Activated T-cell treated with anti-CD3 and anti-CD28 coated beads for 24 hours (primary cell): Measurements from ENCODE around the gene NCKAP1.
"Not testable (repeated sequence)": the region's sequence is repeated elsewhere in the genome, so short reads cannot be mapped to it uniquely, and the experiment has no call there.

ENCODE experiments used
- DNase-seq: peaks from one replicate; pipeline ENCODE4 v3.0.0-alpha.2; 2020; ENCODE audit warnings: low read depth

Gene NCKAP1, protein sequence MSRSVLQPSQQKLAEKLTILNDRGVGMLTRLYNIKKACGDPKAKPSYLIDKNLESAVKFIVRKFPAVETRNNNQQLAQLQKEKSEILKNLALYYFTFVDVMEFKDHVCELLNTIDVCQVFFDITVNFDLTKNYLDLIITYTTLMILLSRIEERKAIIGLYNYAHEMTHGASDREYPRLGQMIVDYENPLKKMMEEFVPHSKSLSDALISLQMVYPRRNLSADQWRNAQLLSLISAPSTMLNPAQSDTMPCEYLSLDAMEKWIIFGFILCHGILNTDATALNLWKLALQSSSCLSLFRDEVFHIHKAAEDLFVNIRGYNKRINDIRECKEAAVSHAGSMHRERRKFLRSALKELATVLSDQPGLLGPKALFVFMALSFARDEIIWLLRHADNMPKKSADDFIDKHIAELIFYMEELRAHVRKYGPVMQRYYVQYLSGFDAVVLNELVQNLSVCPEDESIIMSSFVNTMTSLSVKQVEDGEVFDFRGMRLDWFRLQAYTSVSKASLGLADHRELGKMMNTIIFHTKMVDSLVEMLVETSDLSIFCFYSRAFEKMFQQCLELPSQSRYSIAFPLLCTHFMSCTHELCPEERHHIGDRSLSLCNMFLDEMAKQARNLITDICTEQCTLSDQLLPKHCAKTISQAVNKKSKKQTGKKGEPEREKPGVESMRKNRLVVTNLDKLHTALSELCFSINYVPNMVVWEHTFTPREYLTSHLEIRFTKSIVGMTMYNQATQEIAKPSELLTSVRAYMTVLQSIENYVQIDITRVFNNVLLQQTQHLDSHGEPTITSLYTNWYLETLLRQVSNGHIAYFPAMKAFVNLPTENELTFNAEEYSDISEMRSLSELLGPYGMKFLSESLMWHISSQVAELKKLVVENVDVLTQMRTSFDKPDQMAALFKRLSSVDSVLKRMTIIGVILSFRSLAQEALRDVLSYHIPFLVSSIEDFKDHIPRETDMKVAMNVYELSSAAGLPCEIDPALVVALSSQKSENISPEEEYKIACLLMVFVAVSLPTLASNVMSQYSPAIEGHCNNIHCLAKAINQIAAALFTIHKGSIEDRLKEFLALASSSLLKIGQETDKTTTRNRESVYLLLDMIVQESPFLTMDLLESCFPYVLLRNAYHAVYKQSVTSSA

DNA sequence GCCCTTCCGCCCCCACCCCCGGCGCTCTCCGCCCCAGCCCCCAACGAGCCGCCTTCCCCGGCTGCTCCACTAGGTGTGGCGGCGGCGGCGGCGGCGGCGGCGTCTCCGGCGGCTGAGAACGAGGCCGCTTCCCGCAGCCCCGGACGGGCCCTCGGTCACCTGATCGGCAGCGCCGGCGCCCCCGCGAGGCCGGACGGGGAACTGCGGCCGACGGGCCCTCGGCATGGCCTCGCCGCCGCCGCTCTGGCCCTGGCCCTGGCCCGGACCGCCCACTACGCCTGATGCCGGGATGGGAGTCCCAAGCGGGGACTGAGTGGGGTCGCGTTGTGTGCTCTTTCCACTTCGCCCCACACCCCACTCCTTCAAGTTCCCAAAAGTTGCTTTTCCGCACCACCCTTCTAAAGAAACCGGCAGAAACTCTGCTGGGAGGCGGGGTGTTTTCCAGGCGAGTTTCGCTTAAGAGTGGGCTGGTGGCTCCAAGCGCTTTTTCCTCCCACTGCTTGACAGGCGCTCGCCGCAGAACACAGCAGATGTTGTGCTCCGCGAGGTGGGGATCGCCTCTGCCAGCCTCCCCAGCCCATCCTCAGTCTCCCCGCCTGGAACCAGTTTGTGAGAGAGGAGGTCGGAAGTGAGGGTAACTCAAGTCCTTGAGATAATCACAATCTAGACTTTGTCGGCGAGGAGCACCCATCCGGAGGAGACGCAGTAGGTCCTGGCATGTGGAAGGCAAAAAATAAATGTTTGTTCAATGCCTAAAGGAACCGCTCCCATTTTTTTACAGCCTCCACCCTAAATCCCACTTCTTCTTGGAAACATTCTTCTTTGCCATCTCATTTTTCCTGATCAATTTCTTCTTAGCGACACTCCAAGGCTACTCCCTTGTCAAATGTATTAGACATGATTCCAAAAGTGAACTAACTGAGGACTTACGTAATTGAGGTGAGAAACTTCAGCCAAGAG lies at the start of gene NCKAP1:
NCKAP1 (minus strand) TSS at position 117 of the 960 bp plus-strand sequence. CDS start 358 bp downstream, outside the sequence.
- peak; percentile 77 for DNase-seq

DNA sequence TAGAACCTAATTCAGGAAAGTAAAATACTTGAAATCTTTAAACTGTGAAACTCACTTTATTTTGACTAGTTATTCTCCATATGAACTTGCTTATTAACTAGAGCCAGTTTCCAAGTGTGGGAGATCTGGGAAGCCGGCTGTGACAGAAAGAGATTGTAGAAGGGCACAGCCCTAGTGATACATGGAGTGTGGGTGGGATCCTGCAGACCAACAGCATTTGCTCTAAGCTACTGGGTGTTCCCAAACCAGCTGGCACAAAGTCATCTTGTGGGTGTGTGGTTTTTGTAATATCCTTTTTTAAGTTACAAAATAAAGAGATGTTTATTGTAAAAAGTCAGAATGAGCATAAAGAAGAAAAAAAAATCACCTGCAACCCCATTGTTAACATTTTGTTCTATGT lies 43.7 kb upstream of the NCKAP1 start:
- no peak for DNase-seq

DNA sequence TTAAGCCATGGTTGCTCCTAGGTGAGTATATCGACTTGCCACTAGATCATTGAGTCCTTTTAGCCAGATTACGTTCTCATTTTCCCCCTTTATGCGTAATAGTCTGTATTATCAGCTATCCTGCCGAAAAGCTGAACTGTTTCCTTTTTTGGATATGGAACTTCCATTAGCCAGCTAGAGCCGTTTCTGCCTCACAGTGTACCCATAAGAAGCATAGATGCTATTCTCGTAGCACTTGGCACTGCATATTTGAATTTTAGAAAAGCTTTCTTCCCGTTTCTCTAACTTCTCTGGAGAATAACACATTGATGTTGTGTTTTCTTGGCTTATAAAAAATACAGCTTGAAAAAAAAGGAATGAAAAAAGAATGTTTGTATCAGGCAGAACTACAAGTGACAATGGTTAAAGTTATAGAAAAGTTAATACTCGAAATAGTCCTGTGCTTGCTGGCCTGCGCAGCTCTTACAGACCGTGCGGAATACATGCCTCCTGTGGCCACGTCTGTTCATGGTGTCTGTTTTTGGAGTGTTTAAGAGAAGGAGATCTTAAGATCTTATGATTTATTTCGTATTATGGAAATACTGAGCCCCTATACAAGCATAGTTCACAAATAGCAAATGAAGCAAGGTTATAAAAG lies 41.0 kb upstream of the NCKAP1 start:
- DNase-seq = no peak

DNA sequence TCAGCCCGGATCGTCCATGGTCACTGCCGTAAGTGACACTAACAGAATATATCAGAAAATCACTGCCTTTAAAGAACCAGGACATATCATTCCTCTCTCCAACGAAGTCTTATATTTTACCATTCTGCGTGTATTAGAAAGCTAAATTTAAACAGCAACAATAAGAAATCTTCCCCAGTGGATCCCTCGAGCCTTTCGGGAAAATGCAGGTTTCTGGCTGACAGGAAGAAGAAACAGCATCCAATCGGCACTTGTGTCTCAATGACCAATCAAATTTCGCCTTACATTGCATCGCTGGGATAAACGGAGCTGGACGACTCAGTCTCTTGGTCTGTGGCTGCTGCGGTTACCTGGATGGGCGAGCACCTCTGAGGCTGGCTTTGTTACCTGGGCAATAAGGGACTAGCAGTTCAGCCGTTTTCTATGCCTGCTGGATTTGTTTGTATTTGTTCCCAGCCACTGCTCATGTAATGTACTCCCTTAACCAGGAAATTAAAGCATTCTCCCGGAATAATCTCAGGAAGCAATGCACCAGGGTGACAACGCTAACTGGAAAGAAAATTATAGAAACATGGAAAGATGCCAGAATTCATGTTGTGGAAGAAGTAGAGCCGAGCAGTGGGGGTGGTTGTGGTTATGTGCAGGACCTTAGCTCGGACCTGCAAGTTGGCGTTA lies 40.3 kb upstream of the NCKAP1 start, which contains the start of gene DUSP19:
DUSP19 (plus strand) TSS at position 284 of the 675 bp plus-strand sequence; CDS start at position 471, 187 bp downstream.
- DNase-seq = peak; percentile 83

DNA sequence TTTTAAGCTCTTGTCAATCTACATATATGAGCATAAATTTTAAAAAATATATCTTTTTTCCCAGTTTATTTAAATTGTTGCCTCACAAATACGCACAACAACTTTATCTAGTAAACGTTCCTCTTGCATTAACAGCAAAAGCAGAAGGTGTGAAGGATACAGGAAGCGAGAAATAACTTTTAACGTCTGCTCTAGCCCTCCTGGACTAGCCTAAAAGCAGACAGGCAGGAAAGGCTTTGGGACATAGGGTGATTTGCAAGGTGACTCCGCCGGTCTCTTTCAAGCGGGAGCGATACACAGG lies 39.9 kb upstream of the NCKAP1 start:
- no peak for DNase-seq

DNA sequence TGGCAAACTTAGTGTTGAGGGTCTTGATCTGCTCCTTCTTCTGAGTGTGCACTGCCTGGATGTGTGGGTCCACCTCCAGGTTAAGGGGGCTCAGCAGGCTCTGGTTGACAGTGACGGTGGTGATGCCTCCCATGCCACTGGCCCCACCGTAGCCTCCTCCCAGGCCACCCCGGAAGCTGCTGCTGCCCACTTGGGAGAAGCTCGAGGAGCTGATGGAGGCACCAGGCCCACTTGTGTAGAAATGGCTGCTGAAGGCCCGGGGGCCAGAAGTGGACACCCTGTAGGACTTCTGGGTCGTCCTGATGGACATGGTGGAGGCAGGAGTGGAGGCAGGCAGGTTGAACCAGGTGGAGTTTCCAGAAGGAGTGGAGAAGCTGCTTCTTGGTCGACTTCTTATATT lies 33.9 kb upstream of the NCKAP1 start:
- DNase-seq = no peak

DNA sequence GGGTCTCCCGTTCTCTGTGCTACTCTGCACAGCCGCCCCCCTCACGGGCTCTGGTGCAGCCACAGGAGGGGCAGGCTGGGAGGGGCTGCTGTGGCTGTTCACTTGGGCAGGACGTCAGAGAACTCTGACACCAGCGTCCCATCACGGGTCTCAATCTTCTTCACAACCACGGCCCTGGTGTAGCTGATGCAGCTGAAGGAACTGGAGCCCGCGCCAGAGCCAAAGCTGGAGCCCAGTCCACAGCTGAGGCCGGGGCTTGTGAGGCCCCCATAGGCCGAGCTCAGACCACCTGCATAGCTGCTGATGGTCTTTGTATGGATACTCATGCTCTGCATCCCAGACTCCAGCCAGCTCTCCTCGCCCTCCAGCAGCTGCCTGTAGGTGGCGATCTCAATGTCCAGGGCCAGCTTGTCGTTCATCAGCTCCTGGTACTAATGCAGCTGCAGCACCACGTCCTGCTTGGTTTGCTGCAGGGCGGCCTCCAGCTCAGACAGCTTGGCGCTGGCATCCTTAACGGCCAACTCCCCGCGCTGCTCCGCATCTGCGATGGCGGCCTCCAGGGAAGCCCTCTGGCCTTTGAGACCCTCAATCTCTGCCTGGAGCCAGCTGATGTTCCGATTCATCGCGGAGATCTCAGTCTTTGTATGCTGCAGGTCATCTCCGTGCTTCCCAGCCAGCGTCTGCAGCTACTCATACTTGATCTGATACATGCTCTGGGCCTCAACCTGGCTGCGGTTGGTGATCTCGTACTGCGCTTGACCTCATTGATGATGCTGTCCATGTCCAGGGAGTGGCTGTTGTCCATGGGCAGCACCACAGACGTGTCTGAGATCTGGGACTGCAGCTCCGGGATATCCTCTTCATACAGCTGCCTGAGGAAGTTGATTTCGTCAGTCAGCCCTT lies 32.9 kb upstream of the NCKAP1 start:
- no peak for DNase-seq

DNA sequence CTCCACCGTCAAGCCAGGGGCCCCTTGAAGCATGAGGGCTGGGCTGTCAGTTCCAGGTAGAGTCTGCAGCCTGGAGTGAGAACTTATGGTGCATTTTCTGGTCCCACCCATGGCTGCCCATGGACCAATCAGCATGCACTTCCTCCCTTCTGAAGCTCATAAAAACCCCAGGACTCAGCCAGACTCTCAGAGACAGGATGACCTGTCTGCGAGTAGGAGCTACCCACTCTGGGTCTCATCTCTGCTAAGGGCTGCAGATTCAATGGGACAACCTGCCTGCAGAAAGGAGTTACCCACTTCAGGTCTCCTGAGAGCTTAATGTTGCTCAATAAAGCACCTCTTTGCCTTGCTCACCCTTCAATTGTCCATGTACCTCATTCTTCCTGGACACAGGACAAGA lies 30.9 kb upstream of the NCKAP1 start:
- DNase-seq = no peak

DNA sequence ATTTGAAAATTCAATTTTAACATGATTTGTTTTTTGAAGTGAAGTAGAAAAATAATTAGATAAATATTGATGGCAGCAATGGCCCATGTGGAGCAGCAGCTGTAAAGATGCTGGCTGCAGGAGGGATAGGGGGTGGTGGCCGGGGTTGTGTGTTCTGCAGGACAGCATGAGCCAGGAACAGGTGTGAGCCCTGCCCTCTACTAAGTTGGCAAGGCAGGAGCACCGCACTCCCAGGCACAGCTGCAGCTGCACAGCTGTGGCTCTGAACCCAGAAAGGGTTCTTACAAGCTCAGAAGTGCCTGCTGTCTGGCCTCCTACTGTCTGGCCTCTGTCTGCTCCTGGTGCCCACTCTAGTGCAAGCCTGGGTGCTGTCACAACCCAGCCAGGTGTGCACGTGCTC lies 30.3 kb upstream of the NCKAP1 start:
- no peak for DNase-seq

DNA sequence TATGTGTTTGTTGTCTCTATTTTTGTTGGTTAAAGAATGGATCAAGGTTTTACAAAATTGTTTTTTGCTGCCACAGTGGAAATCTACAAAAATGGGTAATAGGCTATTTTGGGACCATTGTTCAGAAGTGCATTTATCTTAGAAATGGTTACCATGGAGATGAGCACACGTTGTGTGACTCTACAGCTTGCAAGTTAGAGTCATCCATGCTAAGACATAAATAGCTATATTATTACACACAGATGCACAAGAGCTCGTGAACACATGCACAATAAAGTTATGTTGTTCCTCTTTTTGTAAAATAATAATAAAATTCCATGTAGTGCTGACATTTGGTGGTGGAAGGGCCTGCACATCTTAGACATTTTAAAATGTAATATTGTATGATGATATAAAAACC lies 24.8 kb upstream of the NCKAP1 start:
- DNase-seq = no peak

DNA sequence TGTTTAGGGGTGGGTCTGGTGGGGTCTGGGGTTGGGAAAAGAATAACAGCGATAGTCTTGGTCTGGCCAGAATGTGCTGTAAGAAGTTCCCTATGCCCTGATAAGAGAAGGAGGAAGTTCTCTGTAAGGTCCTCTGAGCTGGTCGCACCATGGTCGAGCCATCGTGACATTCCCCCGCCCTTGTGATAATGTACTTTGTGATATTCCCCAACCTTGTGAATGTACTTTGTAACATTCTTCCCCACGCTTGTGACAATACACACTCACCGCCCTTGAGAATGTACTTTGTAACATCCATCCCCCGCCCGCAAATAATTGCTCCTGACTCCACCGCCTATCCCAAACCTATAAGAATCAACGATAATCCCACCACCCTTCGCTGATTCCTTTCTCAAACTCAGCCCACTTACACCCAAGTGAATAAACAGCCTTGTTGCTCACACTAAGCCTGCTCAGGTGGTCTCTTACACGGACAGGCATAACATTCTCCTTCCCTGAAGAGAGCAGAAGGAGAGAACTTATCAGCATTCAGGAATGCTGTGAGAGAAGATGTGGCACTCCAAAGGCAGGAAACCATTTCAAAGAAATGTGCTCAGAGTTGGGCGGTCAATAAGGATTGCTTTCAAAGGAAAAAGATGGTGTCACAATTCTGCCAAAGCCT lies 22.4 kb upstream of the NCKAP1 start:
- no peak for DNase-seq

DNA sequence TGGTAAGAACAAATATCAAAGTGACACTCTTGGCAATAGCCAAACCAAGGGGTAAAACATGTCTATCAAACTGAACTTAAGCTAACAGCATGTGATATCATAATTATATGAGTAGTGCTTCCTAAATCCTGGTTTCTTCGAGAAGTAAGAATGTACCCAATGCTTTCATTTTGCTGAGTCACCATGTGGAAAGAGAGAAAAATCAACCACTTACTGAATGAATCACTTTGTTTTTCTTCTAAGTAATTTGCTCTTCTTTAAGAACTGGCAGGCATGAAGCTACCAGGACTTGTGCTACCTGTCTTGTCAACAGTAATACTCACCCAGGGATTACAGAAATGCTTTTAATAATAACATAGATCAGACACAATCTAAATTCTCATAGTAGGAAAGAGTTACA lies 21.3 kb upstream of the NCKAP1 start:
- DNase-seq = no peak

DNA sequence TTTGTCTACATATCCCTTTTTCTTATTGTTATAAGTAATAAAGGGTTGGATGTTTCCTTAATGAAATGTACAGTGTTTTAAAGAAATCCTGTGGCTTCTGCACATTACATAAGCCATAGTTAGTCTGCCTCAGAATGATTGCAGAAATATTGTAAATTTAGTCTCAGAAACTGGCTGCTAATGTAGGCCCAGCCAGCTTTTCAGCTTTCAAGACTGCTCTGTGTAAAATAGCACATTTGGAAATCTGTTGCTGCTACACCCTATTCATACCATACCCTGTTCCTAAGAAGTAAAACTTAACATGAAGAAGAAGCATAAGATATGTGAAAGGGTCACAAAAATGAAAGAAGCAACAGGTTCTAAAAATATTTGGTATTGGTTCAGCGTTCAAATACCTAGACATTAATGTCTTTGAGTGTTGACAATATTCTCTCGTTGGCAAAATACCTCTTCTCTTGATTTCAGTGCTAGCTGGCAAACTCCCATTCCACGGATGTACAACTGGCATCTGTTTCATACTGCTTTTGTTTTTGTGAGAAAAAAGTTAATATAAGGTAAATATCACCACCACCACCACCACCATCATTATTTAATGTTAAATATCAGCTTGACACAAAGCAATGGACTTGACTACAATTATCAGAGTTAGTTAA lies 19.2 kb upstream of the NCKAP1 start:
- DNase-seq = no peak

DNA sequence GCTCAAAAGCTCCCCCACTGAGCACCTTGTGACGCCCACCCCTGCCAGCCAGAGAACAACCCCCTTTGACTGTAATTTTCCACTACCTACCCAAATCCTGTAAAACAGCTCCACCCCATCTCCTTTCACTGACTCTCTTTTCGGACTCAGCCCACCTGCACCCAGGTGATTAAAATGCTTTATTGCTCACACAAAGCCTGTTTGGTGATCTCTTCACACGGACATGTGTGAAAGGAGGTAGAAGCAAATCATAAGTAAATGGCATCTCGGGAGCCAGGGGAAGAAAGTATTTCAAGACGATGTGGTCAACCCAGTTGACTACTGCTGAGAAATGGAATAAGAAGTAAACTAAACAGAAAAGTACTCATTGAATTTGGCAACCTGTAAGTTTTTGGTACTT lies 11.2 kb upstream of the NCKAP1 start:
- no peak for DNase-seq

DNA sequence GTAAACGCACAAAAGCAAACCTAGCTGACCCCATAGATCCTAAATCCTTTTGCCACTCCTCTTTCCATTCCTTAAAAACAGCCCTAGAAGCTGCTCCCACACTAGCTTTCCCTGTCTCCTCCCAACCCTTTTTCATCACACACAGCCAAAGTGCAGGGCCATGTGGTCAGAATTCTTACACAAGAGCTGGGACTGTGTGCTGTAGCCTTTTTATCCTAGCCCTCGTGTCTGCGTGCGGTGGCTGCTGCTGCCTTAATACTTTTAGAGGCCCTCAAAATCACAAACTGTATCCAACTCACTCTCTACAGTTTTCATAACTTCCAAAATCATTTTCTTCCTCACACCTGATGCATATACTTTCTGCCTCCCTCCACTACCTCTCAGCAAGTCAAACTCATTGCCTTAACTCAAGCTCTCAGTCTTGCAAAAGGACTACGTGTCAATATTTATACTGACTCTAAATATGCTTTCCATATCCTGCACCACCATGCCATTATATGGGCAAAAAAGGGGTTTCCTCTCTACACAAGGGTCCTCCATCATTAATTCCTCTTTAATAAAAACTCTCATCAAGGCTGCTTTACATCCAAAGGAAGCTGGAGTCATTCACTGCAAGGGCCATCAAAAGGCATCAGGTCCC lies 9.3 kb upstream of the NCKAP1 start:
- not testable (repeated sequence) for DNase-seq

DNA sequence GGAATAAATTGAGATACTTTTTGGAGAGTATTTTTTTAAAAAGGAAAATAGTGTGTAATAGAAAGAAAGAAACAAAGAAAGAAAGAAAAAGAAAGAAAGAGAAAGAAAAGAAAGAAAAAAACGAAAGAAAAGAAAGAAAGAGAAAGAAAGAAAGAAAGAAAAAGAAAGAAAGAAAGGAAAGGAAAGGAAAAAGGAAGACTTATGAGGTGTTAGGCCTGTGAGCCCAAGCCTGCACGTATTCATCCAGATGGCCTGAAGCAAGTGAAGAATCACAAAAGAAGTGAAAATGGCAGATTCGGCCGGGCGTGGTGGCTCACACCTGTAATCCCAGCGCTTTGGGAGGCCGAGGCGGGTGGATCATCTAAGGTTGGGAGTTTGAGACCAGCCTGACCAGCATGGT lies 5.3 kb upstream of the NCKAP1 start:
- DNase-seq = not testable (repeated sequence)

DNA sequence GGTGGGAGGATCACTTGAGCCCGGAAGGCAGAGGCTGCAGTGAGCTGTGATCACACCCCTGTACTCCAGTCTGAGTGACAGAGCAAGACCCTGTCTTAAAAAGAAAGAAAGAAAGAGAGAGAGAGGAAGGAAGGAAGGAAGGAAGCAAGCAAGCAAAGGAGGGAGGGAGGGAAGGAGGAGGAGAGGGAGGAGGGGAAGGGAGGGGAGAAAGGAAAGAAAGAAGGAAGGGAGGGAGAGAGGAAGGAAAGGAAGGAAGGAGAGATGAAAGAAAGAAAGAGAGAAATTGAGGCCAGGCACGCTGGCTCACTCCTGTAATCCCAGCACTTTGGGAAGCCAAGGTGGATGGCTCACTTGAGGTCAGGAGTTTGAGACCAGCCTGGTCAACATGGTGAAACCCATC lies 2.3 kb upstream of the NCKAP1 start:
- no peak for DNase-seq
